Uterus (tissue), 4 donors: Measurements from ENCODE around the gene DIO2. TPM values are rescaled to one million over a fixed set of nuclear protein-coding genes. Genes with fewer than 3 reads are reported as not detected.

Source experiments
- DNase-seq, 2 donors: peaks; one replicate each; pipeline ENCODE4 v3.0.0-alpha.2; 2019 to 2020
- H3K27ac ChIP-seq, 2 donors: fragments of 200-600 bp; sonication (generic); 1 replicate in 1 of 2; 2 replicates in 1 of 2; pipeline ENCODE4 v1.5.1; 2016 to 2018
- H3K27me3 ChIP-seq, 2 donors: fragments of 200-600 bp; sonication (generic); one replicate each; pipeline ENCODE4 v1.5.1; 2018 to 2019; ENCODE audit warnings: control low read depth in 1 of 2
- H3K36me3 ChIP-seq, 2 donors: fragments of 200-600 bp; sonication (generic); one replicate each; pipeline ENCODE4 v1.5.1; 2019; ENCODE audit warnings: control low read depth in 1 of 2
- H3K4me1 ChIP-seq, 2 donors: fragments of 200-600 bp; sonication (generic); one replicate each; pipeline ENCODE4 v1.5.1; 2018 to 2019; ENCODE audit warnings: control low read depth in 1 of 2
- H3K4me3 ChIP-seq, 2 donors: fragments of 200-600 bp; sonication (generic); 1 replicate in 1 of 2; 2 replicates in 1 of 2; pipeline ENCODE4 v1.5.1; 2018 to 2019; ENCODE audit warnings: mild to moderate bottlenecking in 1 of 2
- H3K9me3 ChIP-seq, 2 donors: fragments of 200-600 bp; sonication (generic); one replicate each; pipeline ENCODE4 v1.5.1; 2019; ENCODE audit warnings: control low read depth in 1 of 2
- CTCF ChIP-seq, 4 experiments: fragments of 200-600 bp in 2 of 4; fragments of 450-650 bp in 2 of 4; sonication (generic) in 2 of 4; IDR thresholded peaks; one replicate each; pipeline ENCODE4 v1.5.1; 2016 to 2019; ENCODE audit warnings: antibody characterized with exemption in 4 of 4, mild to moderate bottlenecking in 2 of 4, moderate library complexity in 1 of 4
- POLR2A ChIP-seq, 2 donors: fragments of 450-650 bp; IDR thresholded peaks; one replicate each; pipeline ENCODE4 v1.6.1; 2016; ENCODE audit warnings: antibody characterized with exemption in 2 of 2, mild to moderate bottlenecking in 1 of 2, moderate library complexity in 1 of 2
- intact Hi-C: fragments of 100-400 bp; cut with DNase I; formaldehyde crosslinking; loops from one replicate; pipeline ENCODE4 v1.15.1; 2023; ENCODE audit warnings: low total_unique reads
- total RNA-seq, 4 donors: library from RNA; depleted of rRNA in 3 of 4; stranded (reverse); fragments of >200 nt in 3 of 4; gene quantifications; one replicate each; pipeline versions ENCODE4 v1.1.0 to v1.2.4, GENCODE V29; 2014 to 2023
- donor health status: DM: yes; HTN: yes; CAD: no.

DIO2 gene
- total RNA-seq, result 1 to 10 TPM in 2 of 4 donors, under 1 TPM in 1, not detected in 1; 0.15 to 6.2 (median 1.8) TPM

GRCh38 chr14:80211153-80212022, at the start of gene DIO2:
DIO2 (minus strand) TSS chr14:80211504; CDS start chr14:80211472, 32 bp downstream.
- no peaks in the 10 kb centered on the region for H3K36me3 ChIP-seq
- H3K27ac ChIP-seq, result no peak within 1 kb of the TSS
- no peak for DNase-seq
- TF ChIP-seq CTCF (IDR thresholded peaks at IDR 0.05), result no peak
- no peak for TF ChIP-seq POLR2A (IDR thresholded peaks at IDR 0.05)
- H3K4me1 ChIP-seq, result no peaks in the 10 kb centered on the region
- H3K27me3 ChIP-seq, result no peaks in the 10 kb centered on the region
- H3K9me3 ChIP-seq, result no peaks in the 10 kb centered on the region
- intact Hi-C loops, result no loop called here
- H3K4me3 ChIP-seq, result peak within 1 kb of the TSS in 1 of 2 donors; percentile 21

DNA sequence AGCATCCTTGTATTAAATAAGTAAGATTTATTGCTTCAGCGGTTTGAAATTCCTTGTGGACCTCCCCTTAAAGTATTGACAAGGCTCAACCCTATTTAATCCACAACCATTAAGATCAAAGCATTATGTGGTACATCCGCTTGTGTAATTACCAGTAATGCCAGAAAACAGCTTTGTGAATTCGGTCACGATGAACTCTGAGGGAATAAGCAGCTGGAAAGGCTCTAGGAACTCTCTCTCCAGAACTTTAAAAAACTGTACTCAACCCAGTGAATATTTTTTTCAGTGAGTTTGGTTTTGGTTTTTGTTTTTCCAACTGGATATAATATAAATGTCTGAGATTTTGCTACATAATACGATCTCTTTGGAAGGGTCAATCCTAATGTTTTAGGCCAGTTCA, 49.3 kb upstream of the DIO2 start:
- H3K4me1 ChIP-seq, result no peaks in the 10 kb centered on the region
- H3K9me3 ChIP-seq, result no peaks in the 10 kb centered on the region
- no peaks in the 10 kb centered on the region for H3K27me3 ChIP-seq
- H3K36me3 ChIP-seq, result no peaks in the 10 kb centered on the region
- intact Hi-C loops, result no loop called here
- peak overlapping the region in 1 of 2 donors; percentile 72 for H3K27ac ChIP-seq
- H3K4me3 ChIP-seq, result no peak overlapping the region
- no peak for TF ChIP-seq CTCF (IDR thresholded peaks at IDR 0.05)
- TF ChIP-seq POLR2A (IDR thresholded peaks at IDR 0.05), result no peak
- no peak for DNase-seq

- TF ChIP-seq CTCF (IDR thresholded peaks at IDR 0.05) (no peak), POLR2A (IDR thresholded peaks at IDR 0.05) (no peak)
- DNase-seq, result no peak
- Histone ChIP-seq H3K4me1 (no peaks in the 10 kb centered on the region), H3K4me3 (no peak overlapping the region), H3K27me3 (no peaks in the 10 kb centered on the region), H3K27ac (no peak overlapping the region), H3K36me3 (no peaks in the 10 kb centered on the region), H3K9me3 (no peaks in the 10 kb centered on the region)
- intact Hi-C loops, result no loop called here
These were observed 28.3 kb upstream of the DIO2 start for GRCh38 chr14:80239631-80240030.

GRCh38 chr14:80237143-80237542, 25.8 kb upstream of the DIO2 start:
- intact Hi-C loops, result no loop called here
- Histone ChIP-seq H3K4me3 (no peak overlapping the region), H3K9me3 (no peaks in the 10 kb centered on the region), H3K27me3 (no peaks in the 10 kb centered on the region), H3K4me1 (no peaks in the 10 kb centered on the region), H3K27ac (no peak overlapping the region), H3K36me3 (no peaks in the 10 kb centered on the region)
- DNase-seq, result no peak
- TF ChIP-seq POLR2A (IDR thresholded peaks at IDR 0.05) (no peak), CTCF (IDR thresholded peaks at IDR 0.05) (no peak)

DNA sequence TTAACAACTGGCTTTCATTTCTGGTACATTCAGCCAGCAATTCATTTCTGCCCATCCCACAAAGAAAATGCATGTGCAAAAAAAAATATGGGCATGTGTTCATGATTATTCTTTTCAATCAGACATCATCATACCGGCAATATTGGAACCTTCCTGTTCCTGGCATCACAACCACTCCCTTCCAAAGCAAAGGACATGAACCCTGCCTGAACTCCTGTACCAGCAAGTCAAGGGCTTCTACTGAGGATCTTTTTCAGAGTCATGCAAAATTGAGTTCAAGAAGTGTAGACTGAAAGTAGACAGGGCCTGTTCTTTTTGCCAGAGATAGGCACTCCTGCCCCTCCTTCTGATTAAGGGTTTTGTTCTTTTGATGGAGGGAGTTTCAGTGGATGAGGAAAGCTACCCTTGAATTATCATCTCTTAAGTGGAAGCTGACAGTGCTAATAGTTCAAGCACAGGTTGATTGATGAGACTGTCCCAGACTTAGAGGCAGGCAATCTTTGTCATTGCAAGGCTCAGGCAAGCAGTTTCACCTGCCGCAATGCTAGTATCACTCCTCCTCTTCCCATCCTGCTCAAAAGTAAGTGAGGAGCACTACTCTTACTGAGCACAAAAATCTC, 22.3 kb upstream of the DIO2 start:
- DNase-seq, result no peak
- H3K4me3 ChIP-seq, result no peak overlapping the region
- H3K27ac ChIP-seq, result no peak overlapping the region
- H3K27me3 ChIP-seq, result no peaks in the 10 kb centered on the region
- no peaks in the 10 kb centered on the region for H3K4me1 ChIP-seq
- no peaks in the 10 kb centered on the region for H3K36me3 ChIP-seq
- intact Hi-C loops, result no loop called here
- H3K9me3 ChIP-seq, result no peaks in the 10 kb centered on the region
- no peak for TF ChIP-seq POLR2A (IDR thresholded peaks at IDR 0.05)
- no peak for TF ChIP-seq CTCF (IDR thresholded peaks at IDR 0.05)
